GM21529 (cell line): Measurements from ENCODE around the gene MYLIP.
"Not testable (repeated sequence)": the region's sequence is repeated elsewhere in the genome, so short reads cannot be mapped to it uniquely, and the experiment has no call there.

Source experiments
- ATAC-seq: cut with Tn5 transposase; IDR thresholded peaks from one replicate; pipeline ENCODE4 v1.9.1; 2021; ENCODE audit not compliant: unreplicated experiment

The MYLIP gene

GRCh38 chr6:16168858-16169257, 40.0 kb downstream of the MYLIP start:
- ATAC-seq, result no peak

DNA sequence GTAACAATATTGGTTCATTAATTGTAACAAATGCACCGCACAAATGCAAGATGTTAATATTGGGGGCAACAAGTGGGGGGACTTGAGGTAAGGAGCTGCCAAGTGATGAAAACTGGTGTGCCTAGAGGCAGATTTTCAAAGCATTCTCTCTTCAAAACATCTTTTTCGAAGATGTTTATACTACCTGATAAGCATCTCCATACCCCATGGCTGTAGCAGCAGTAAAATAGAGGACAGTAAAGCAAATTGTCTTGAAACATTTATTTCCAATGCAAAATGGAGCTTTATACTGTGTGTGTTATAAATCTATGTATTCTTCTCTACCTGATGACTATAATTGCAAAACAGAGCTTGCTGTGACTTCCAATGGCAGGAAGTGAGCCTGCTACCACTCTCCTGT, 42.5 kb downstream of the MYLIP start:
- ATAC-seq, result no peak

DNA sequence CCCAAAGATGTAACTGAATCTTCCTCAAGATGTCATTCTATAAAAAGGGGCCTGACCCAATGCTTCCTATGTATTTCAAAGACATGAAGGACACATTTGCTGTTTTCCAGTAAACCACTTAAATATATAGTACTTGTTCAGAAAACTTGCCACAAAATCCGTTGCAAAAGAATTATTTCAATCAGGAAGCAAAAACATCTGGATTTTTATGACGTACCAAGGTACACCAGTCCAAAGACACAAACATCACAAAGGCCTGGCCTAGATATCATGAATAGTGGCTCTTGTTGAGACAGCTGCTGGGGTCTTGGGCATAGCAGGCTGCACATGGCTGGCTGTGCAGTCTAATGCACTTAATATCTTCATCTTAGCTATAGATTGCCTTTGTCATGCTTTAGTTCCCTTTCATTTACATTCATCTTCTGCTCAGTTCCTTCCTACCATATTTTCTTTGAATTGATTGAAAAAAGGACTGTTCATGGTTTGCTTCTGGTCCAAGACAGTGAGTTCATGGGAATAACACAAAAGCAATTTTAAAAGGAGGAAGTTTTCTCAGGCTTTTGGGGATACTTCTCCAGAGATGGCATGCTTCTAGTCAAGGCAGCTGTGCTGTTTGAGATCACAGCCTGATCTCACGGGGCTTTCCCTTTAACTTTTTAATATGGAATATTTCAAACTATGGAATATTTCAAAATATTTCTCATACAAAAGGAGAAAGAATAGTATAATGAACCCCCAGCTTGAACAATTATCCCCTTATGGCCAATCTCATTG, 44.5 kb downstream of the MYLIP start:
- ATAC-seq, result no peak

DNA sequence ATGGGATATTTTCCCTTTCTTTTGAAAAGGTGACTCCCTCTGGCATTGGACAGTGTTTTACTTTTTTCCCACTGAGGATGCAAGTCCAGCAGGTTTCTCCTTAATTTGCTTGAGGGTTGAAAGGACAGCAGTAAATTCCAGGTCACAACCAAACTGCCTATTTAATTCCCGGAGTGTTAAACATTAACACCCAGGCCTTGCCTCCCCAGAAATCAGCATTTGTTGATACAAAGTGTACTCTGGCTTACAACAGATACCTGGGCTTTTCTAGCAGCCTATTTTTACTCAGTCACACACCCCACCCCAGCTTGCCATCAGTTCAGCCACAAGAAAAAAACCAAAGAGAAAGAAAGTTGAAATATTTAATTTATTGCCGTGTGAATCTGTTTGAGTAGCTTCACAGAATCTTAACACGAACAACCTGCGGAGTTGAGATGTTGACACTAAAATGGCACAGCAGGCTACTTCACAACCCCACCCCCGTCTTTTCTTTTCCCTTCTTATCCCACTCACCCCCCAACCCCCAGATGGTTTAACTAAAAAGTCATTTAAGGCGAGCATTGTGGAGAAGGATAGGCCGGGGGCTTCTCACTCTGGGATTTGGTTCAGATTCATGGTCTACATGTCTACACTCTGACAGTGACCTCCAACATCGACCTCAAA, 45.7 kb downstream of the MYLIP start:
- ATAC-seq, result no peak

- ATAC-seq, result not testable (repeated sequence)
Observed at GRCh38 chr6:16176600-16176999, 47.7 kb downstream of the MYLIP start.

DNA sequence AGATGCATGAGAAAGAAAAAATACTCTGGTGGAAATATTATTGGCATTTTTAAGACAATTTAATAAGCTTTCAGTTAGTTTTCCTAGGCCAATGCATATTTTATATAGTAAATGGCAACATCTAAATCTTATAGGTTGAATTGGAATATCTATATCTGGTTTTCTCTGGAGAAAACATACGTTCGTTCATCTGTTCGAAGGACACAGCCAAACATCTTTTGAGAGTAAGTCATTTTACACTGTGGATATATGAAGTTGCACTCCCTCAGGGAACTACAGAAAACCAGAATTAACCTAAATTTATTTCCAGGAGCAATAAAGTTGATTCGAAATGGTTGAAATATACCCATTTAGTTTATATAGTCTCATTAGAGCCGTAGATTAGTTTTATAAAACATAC, 49.0 kb downstream of the MYLIP start:
- no peak for ATAC-seq

- ATAC-seq, result no peak
Observed at GRCh38 chr6:16178351-16178750, 49.5 kb downstream of the MYLIP start.

DNA sequence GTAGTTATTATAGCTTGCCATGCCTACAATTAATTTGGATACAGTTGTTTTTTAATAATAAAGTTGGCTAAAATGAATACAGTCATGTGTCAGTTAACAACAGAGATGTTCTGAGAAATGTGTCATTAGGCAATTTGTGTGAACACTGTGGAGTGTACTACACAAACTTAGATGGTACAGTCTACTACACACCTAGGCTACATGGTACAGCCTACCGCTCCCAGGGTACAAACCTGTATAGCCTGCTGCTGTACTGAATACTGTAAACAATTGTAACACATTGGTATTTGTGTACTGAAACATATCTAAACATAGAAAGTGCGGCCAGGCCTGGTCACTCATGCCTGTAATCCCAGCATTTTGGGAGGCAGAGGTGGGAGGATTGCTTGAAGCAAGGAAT, 50.2 kb downstream of the MYLIP start:
- ATAC-seq, result no peak

- ATAC-seq, result no peak
Observed at GRCh38 chr6:16179970-16180431, 51.1 kb downstream of the MYLIP start.

- no peak for ATAC-seq
Observed at GRCh38 chr6:16180696-16181438, 52.0 kb downstream of the MYLIP start.

DNA sequence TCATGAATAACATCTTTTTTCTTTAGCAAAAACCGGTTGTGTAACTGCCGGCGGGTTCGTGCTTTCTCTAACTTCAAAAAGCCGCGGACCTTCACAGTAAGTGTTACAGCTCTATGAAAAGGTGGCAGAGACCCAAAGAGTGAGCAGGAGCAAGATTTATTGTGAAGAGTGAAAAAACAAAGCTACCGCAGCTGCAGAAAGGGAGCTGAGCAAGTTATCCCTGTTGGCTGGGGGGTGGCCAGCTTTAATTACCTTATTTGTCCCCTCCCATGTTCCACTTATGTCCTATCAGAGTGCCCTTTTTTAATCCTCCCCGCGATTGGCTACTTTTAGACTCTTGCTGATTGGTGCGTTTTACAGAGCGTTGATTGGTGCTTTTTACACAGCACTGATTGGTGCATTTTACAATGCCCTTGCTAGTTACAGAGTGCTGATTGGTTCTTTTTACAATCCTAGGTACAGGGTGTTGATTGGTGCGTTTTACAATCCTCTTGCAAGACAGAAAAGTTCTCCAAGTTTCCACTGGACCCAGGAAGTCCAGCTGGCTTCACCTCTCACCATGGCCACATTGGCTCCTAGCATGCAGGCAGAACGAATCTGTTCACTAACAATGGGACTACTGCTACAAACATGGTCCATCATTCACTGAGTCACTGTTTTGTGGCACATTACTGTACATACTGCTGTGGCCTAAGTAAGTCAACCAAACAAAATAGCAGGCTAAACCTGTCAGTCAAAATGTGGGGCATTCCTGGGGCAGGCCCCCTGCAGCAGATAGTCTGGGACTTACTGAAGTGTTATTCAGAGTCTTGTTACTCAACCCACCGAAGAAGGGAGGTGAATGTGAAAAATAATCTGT, 52.8 kb downstream of the MYLIP start:
- no peak for ATAC-seq

- peak; percentile 46 for ATAC-seq
Observed at GRCh38 chr6:16183187-16183664, 54.3 kb downstream of the MYLIP start.

GRCh38 chr6:16184129-16184528, 55.2 kb downstream of the MYLIP start:
- ATAC-seq, result peak; percentile 74

GRCh38 chr6:16184551-16184950, 55.7 kb downstream of the MYLIP start:
- ATAC-seq, result no peak

DNA sequence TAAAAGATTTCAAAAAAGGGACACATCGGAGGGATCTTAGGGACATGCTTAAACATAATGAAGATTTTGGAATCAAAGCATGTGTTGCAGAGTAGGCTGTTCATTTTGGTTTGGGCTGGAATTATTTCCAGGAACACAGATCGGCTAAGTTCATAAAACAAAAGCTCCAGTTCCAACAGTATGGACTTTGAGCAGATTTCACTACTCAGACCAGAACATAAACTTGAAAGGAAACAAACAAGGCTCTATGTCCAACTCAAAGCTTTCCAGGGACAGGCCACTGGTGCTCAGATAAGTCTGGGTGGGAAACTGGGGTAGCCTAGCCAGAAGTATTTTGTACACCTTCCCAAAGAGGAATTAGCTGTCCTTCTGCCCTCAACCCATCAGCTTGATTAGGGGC, 58.3 kb downstream of the MYLIP start:
- no peak for ATAC-seq

GRCh38 chr6:16190214-16190613, 61.3 kb downstream of the MYLIP start:
- ATAC-seq, result no peak

- ATAC-seq, result no peak
Observed at GRCh38 chr6:16196260-16196983, 67.5 kb downstream of the MYLIP start.

- no peak for ATAC-seq
Observed at GRCh38 chr6:16196984-16197546, 68.2 kb downstream of the MYLIP start.
